Panc1 (cell line): ENCODE measurements around the gene CHCHD3. TPM values are rescaled to one million over a fixed set of nuclear protein-coding genes. Genes with fewer than 3 reads are reported as not detected.

Experiments used
- ATAC-seq: fragments of 200-7000 bp; cut with Tn5 transposase; 2 replicates; pipeline ENCODE4 v1.9.1; 2020; ENCODE audit warnings: mild to moderate bottlenecking, moderate library complexity
- BruUV-seq: library from RNA; stranded (reverse); fragments of 400-500 nt; replicated peaks from 2 replicates; lab custom pipeline; 2021; lab: Mats Ljungman, UMichigan
- CTCF ChIA-PET: fragments of 300-600 bp; sonication (Branson Sonifier 250); formaldehyde crosslinking; loops from one replicate; lab custom pipeline; 2022; ENCODE audit warnings: antibody characterized with exemption; lab: Charles Lee
- POLR2A ChIA-PET: fragments of 300-600 bp; sonication (Branson Sonifier 250); formaldehyde crosslinking; loops from one replicate; lab custom pipeline; 2022; ENCODE audit warnings: antibody characterized with exemption; lab: Charles Lee
- DNase-seq: peaks from one replicate; pipeline ENCODE4 v3.0.0-alpha.2; 2010; ENCODE audit warnings: low read depth, low spot score
- H3K27ac ChIP-seq: 2 replicates; pipeline ENCODE4 v1.5.1; 2011; ENCODE audit warnings: mild to moderate bottlenecking, low read length, inconsistent platforms
- H3K27me3 ChIP-seq: fragments of 200-500 bp; sonication (Bioruptor generic); 2 replicates; pipeline ENCODE4 v1.6.0; 2014; ENCODE audit warnings: low read length, inconsistent platforms; ENCODE audit not compliant: control insufficient read depth, insufficient read depth
- H3K36me3 ChIP-seq: fragments of 200-500 bp; sonication (Bioruptor generic); 2 replicates; pipeline ENCODE4 v1.5.1; 2014; ENCODE audit warnings: inconsistent platforms, mild to moderate bottlenecking, low read length, moderate library complexity; ENCODE audit not compliant: control insufficient read depth, insufficient read depth
- H3K4me1 ChIP-seq: 2 replicates; pipeline ENCODE4 v1.5.1; 2011; ENCODE audit warnings: inconsistent platforms, mild to moderate bottlenecking, low read length, moderate library complexity; ENCODE audit not compliant: control insufficient read depth, insufficient read depth
- H3K4me3 ChIP-seq, 2 experiments: 2 replicates each; pipeline ENCODE4 v1.5.1; 2011 to 2012; ENCODE audit warnings: low read depth in 2 of 2, low read length in 2 of 2, mild to moderate bottlenecking in 2 of 2, inconsistent platforms in 1 of 2, moderate library complexity in 1 of 2
- H3K9me3 ChIP-seq: fragments of 200-500 bp; sonication (Bioruptor generic); 2 replicates; pipeline ENCODE4 v1.5.1; 2014; ENCODE audit warnings: low read depth, mild to moderate bottlenecking, inconsistent platforms, low read length, moderate library complexity; ENCODE audit not compliant: control insufficient read depth, insufficient read depth
- POLR2AphosphoS5 ChIP-seq: IDR thresholded peaks from 2 replicates; pipeline ENCODE4 v1.6.1; 2012; ENCODE audit warnings: mild to moderate bottlenecking, low read depth, low read length, moderate library complexity
- SIN3A ChIP-seq: IDR thresholded peaks from 2 replicates; pipeline ENCODE4 v1.6.1; 2012; ENCODE audit warnings: low read depth, mild to moderate bottlenecking, low read length, moderate library complexity, borderline replicate concordance; ENCODE audit not compliant: insufficient read depth
- TCF7L2 ChIP-seq: IDR thresholded peaks from 2 replicates; pipeline ENCODE4 v1.6.1; 2011; ENCODE audit warnings: mild to moderate bottlenecking, low read depth, low read length, inconsistent platforms
- in situ Hi-C: cut with HindIII; loops from 2 replicates; pipeline ENCODE4 v1.10.0; 2016; ENCODE audit warnings: low sequenced_read_pairs, low pct_unique_long_range_greater_than_20kb
- intact Hi-C: fragments of 100-400 bp; cut with micrococcal nuclease; formaldehyde crosslinking; loops from one replicate; pipeline ENCODE4 v1.10.0; 2022; ENCODE audit not compliant: unreplicated experiment
- total RNA-seq: library from RNA; stranded (reverse); gene quantifications from one replicate; pipeline ENCODE4 v1.2.1, GENCODE V29; 2021; ENCODE audit not compliant: unreplicated experiment
- TF ChIP-seq, protein P1 (sequence below), 2 experiments: IDR thresholded peaks; 2 replicates each; pipeline ENCODE4 v1.6.1; 2011 to 2012; ENCODE audit warnings: low read depth in 2 of 2, control low read depth in 1 of 2, low read length in 1 of 2, mild to moderate bottlenecking in 1 of 2, moderate library complexity in 1 of 2; ENCODE audit not compliant: insufficient read depth in 1 of 2
- TF ChIP-seq, protein P2 (sequence below): fragments of 450-650 bp; IDR thresholded peaks from 2 replicates; pipeline ENCODE4 v1.5.1; 2017; ENCODE audit warnings: mild to moderate bottlenecking

The CHCHD3 gene
- total RNA-seq, 1 experiment from 2014 or later = 109 TPM

DNA sequence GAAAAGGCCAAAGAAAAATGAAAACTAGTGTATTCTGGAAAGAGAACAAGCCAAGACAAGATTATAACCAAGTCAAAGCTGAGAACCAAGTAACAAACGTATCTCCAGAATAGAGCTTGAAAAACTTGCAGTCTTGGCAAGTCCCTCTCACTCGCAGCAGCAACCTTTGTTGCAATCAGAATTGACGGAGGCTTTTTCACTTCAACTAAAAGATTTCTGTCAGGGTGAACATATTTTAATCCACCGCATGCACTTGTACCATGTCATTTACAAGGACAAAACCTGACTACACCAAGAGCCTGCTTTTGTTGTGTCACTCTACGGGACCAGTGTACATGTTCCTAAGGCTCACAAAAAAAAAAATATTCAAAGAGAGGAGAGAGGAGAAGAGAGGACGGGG, 122.0 kb downstream of the CHCHD3 start:
- in situ Hi-C loops = no loop called here
- CTCF ChIA-PET = no interaction called here
- BruUV-seq = no TSS peak

DNA sequence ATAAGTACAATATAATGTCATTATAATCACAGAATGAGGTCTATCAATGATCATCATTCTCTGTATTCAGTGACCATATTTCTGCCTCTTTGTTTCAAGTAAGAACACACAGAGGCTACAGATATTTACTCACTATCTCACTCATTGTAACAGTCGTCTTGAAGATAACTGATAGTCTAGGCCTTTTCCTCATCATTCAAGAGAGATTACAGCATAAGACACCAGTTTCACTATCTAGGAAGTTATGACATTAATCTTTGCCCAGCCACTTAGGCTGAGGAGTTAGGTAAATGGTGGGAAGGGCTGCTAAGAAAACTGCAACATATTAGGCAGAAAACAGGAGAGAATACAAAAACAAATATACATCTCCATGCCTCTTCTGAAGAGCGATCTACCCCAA, 125.3 kb downstream of the CHCHD3 start:
- H3K27ac ChIP-seq = no peak overlapping the region
- no peaks in the 10 kb centered on the region for H3K27me3 ChIP-seq
- POLR2A ChIA-PET = no interaction called here
- no peak overlapping the region for H3K4me3 ChIP-seq
- no peaks in the 10 kb centered on the region for H3K4me1 ChIP-seq
- in situ Hi-C loops (no loop called here), intact Hi-C loops (no loop called here)
- TF ChIP-seq TCF7L2 = no peak
- TF ChIP-seq POLR2AphosphoS5 = no peak
- TF ChIP-seq, protein P1, sequence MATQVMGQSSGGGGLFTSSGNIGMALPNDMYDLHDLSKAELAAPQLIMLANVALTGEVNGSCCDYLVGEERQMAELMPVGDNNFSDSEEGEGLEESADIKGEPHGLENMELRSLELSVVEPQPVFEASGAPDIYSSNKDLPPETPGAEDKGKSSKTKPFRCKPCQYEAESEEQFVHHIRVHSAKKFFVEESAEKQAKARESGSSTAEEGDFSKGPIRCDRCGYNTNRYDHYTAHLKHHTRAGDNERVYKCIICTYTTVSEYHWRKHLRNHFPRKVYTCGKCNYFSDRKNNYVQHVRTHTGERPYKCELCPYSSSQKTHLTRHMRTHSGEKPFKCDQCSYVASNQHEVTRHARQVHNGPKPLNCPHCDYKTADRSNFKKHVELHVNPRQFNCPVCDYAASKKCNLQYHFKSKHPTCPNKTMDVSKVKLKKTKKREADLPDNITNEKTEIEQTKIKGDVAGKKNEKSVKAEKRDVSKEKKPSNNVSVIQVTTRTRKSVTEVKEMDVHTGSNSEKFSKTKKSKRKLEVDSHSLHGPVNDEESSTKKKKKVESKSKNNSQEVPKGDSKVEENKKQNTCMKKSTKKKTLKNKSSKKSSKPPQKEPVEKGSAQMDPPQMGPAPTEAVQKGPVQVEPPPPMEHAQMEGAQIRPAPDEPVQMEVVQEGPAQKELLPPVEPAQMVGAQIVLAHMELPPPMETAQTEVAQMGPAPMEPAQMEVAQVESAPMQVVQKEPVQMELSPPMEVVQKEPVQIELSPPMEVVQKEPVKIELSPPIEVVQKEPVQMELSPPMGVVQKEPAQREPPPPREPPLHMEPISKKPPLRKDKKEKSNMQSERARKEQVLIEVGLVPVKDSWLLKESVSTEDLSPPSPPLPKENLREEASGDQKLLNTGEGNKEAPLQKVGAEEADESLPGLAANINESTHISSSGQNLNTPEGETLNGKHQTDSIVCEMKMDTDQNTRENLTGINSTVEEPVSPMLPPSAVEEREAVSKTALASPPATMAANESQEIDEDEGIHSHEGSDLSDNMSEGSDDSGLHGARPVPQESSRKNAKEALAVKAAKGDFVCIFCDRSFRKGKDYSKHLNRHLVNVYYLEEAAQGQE (IDR thresholded peaks at IDR 0.05; ENCODE audit: insufficient read depth in 1 of 2, low read depth in 2 of 2, low read length in 1 of 2) = no peak
- TF ChIP-seq SIN3A = no peak
- TF ChIP-seq, protein P2, sequence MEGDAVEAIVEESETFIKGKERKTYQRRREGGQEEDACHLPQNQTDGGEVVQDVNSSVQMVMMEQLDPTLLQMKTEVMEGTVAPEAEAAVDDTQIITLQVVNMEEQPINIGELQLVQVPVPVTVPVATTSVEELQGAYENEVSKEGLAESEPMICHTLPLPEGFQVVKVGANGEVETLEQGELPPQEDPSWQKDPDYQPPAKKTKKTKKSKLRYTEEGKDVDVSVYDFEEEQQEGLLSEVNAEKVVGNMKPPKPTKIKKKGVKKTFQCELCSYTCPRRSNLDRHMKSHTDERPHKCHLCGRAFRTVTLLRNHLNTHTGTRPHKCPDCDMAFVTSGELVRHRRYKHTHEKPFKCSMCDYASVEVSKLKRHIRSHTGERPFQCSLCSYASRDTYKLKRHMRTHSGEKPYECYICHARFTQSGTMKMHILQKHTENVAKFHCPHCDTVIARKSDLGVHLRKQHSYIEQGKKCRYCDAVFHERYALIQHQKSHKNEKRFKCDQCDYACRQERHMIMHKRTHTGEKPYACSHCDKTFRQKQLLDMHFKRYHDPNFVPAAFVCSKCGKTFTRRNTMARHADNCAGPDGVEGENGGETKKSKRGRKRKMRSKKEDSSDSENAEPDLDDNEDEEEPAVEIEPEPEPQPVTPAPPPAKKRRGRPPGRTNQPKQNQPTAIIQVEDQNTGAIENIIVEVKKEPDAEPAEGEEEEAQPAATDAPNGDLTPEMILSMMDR = no peak
- ATAC-seq (no peak), DNase-seq (no peak)
- CTCF ChIA-PET = no interaction called here
- no peaks in the 10 kb centered on the region for H3K36me3 ChIP-seq
- no TSS peak for BruUV-seq
- no peaks in the 10 kb centered on the region for H3K9me3 ChIP-seq

More for the DNA sequence above, 122.0 kb downstream of the CHCHD3 start:
- H3K4me3 ChIP-seq = no peak overlapping the region
- no peak overlapping the region for H3K27ac ChIP-seq
- no peaks in the 10 kb centered on the region for H3K36me3 ChIP-seq
- H3K4me1 ChIP-seq = no peaks in the 10 kb centered on the region
- no peaks in the 10 kb centered on the region for H3K27me3 ChIP-seq
- DNase-seq = no peak
- TF ChIP-seq, protein P2 = no peak
- TF ChIP-seq, protein P1 (IDR thresholded peaks at IDR 0.05; ENCODE audit: insufficient read depth in 1 of 2, low read depth in 2 of 2, low read length in 1 of 2) = no peak
- TF ChIP-seq SIN3A = no peak
- no peak for TF ChIP-seq TCF7L2
- TF ChIP-seq POLR2AphosphoS5 = no peak
- no peak for ATAC-seq
- H3K9me3 ChIP-seq = no peaks in the 10 kb centered on the region
- intact Hi-C loops = no loop called here
- POLR2A ChIA-PET = no interaction called here
